Diencephalon (tissue), 1 donor: ENCODE measurements around the gene GGN. TPM values are rescaled to one million over a fixed set of nuclear protein-coding genes. Genes with fewer than 3 reads are reported as not detected.

Experiments used
- total RNA-seq: library from RNA; depleted of rRNA; stranded (reverse); fragments of >200 nt; gene quantifications from one replicate; pipeline ENCODE4 v1.2.3, GENCODE V29; 2014

GGN gene
- total RNA-seq: 1.2 TPM

GRCh38 chr19:38387550-38388348 lies at the start of gene GGN:
GGN (minus strand) TSS chr19:38388034; CDS start chr19:38387261, 773 bp downstream.

DNA sequence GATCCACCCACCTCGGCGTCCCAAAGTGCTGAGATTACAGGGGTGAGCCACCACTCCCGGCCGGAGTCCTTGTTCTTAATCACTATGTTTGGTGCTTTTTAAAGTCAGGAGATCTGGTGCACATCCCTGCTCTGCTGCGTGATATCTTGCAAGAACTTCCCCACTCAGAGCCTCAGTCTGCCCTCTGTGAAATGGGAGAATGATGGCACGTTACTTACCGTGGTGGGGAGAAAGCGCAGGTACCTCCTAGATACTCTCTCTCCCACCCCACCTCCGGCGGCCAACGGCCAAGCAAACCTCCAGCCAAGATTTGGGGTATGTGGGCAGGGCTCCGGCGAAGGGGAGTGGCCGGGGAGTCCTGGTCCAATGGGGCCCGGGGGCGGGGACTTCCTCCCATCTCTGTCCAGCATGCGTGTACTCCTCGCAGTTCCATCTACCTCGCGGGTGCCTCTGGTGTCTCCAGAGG lies 45.5 kb upstream of the GGN start, which contains the start of gene RYR1:
Gene RYR1 (plus strand): TSS at position 424 of the 466 bp plus-strand sequence. CDS start 139 bp downstream, outside the sequence.

DNA sequence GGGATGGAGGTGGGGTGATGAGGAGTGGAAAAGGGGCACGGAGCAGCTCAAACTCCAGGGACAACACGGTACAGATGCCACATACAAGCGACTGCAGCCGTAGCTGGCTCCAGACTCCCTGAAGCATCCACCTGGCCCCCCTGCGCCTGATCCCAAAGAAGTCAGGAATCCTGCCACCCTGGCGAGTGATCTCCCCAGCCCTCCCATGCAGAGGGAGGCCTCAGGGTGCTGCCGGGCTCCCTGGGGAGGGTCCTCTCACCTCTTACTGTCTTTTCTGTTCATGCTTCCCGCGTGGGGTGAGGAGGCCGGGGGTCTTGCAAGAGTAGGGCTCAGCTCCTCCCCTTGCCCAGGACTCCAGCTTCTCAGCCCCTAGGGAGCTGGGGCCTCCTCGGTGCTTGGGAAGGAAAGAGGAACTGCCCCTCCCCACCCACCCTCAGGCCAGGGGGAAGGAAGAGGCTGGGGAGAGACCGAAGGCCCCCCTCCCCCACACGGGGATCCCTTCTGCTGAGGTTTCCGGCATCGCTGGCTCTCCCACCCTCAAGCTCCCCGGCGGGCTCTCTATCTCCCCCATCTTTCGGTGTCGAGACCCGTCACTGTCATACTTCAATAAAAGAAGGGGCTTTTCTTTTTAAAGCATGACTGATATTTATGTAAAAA lies 38.1 kb upstream of the GGN start, which contains the start of gene RASGRP4:
Gene RASGRP4 (minus strand): TSS at position 410 of the 657 bp plus-strand sequence. CDS start 128 bp downstream, at position 282.

GRCh38 chr19:38402967-38403674 lies 15.3 kb upstream of the GGN start, which contains the start of gene FAM98C:
FAM98C (plus strand) TSS chr19:38403093; CDS start chr19:38403154, 61 bp downstream.

DNA sequence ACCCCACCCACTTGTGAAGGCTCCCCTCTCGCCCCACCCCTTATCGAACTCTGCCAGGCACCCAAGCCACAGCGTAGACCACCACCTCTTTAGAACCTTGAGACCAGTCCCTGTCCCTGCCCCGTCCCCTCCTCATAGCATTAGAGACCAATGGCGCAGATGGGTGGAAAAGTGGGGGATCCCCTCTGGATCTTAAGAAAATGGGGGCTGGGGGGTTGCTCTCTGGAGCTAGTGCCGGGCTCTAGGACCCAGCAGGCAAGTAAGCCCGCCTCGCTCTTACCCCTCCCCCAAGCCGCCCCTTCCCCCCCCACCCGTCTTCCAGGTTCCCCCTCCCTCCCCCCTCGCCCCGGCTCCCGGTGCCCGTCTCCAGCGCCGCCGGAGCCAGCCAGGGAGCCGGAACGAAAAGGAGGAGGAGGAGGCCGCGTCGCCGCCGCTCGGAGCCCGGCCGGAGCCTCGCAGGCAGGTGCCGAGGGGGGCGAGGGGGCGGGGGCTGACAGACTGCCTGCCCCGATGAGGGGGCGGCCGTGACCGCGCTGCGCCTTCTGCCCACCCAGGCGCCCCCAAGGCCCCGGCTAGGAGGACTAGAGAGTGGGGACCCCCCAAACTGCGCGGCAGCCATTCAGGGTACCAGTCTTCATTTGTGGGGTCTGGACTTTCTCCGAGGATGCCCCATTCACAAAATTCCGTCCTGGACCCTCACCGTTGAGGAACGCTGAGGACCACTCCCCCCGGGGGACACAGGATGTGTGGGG lies 691 bp upstream of the GGN start, which contains the start of gene SPRED3:
Gene SPRED3 (plus strand): TSS at position 349 of the 752 bp plus-strand sequence. CDS start 1,606 bp downstream, outside the sequence.

GRCh38 chr19:38374332-38375097 lies 13.3 kb downstream of the GGN start, which contains the start of gene PSMD8:
PSMD8 (plus strand) TSS chr19:38374571; CDS start chr19:38374602, 31 bp downstream.

Other genes with a start within 250 kb of the GGN start
- gene DPF1, start 163.8 kb downstream of the GGN start, total RNA-seq: 43.8 TPM
- not detected for gene PPP1R14A, start 131.7 kb downstream of the GGN start, total RNA-seq
- gene SPINT2, start 123.5 kb downstream of the GGN start, total RNA-seq: 183 TPM
- gene C19orf33, start 83.8 kb downstream of the GGN start, total RNA-seq: not detected
- 40.4 TPM for gene YIF1B, start 72.1 kb downstream of the GGN start, total RNA-seq
- gene KCNK6, start 68.2 kb downstream of the GGN start, total RNA-seq: 0.23 TPM
- gene CATSPERG, start 52.2 kb downstream of the GGN start, total RNA-seq: 9.5 TPM
- 151 TPM for gene PSMD8, start 13.5 kb downstream of the GGN start, total RNA-seq
- gene SPRED3, start 663 bp upstream of the GGN start, total RNA-seq: 2.5 TPM
- 19.1 TPM for gene FAM98C, start 15.1 kb upstream of the GGN start, total RNA-seq
- 0.23 TPM for gene RASGRP4, start 38.2 kb upstream of the GGN start, total RNA-seq
- gene RYR1, start 45.7 kb upstream of the GGN start, total RNA-seq: 4.6 TPM
- 1.2 TPM for gene MAP4K1, start 229.9 kb upstream of the GGN start, total RNA-seq
- 126 TPM for gene EIF3K, start 231.2 kb upstream of the GGN start, total RNA-seq